K562 (cell line): ENCODE data around the gene PRPSAP1. TPM values are rescaled to one million over a fixed set of nuclear protein-coding genes. Genes with fewer than 3 reads are reported as not detected.

ENCODE experiments used
- ARHGAP35 ChIP-seq: fragments of 450-650 bp; IDR thresholded peaks from 2 replicates; pipeline ENCODE4 v1.6.1; 2018; ENCODE audit not compliant: partially characterized antibody
- CCAR2 ChIP-seq: fragments of 200-400 bp; formaldehyde crosslinking; IDR thresholded peaks from 2 replicates; pipeline ENCODE4 v1.6.1; 2017; ENCODE audit warnings: mild to moderate bottlenecking, low read depth, low read length
- ERF ChIP-seq: fragments of 450-650 bp; formaldehyde crosslinking; IDR thresholded peaks from 2 replicates; pipeline ENCODE4 v1.4.0; 2020; ENCODE audit warnings: mild to moderate bottlenecking, mixed read lengths
- FOXJ2 ChIP-seq: fragments of 200-800 bp; sonication (Bioruptor generic); IDR thresholded peaks from 2 replicates; pipeline ENCODE4 v1.6.1; 2016; ENCODE audit warnings: missing genetic modification characterization, missing compliant biosample characterization
- JUNB ChIP-seq: fragments of 450-650 bp; formaldehyde crosslinking; conservative IDR thresholded peaks from 2 replicates; pipeline ENCODE4 v1.4.0; 2020; ENCODE audit warnings: mild to moderate bottlenecking
- L3MBTL2 ChIP-seq: fragments of 450-650 bp; IDR thresholded peaks from 2 replicates; pipeline ENCODE4 v1.6.1; 2016; ENCODE audit warnings: mild to moderate bottlenecking, moderate library complexity
- NCOA2 ChIP-seq, 2 experiments: fragments of 450-650 bp; IDR thresholded peaks; 2 replicates each; pipeline ENCODE4 v1.6.1; 2018; ENCODE audit warnings: mild to moderate bottlenecking in 2 of 2, moderate library complexity in 1 of 2; ENCODE audit not compliant: partially characterized antibody in 2 of 2
- PHB ChIP-seq: fragments of 250-450 bp; sonication (Bioruptor Pico); IDR thresholded peaks from 2 replicates; pipeline ENCODE4 v1.5.0; 2021
- RCOR1 ChIP-seq, 2 experiments: IDR thresholded peaks; 2 replicates each; pipeline ENCODE4 v1.6.1; 2012; ENCODE audit warnings: low read depth in 2 of 2, low read length in 2 of 2, borderline replicate concordance in 1 of 2, improper control_type of control experiment in 1 of 2
- SREBF1 ChIP-seq: fragments of 150-350 bp; IDR thresholded peaks from 2 replicates; pipeline ENCODE4 v1.6.1; 2014; ENCODE audit warnings: antibody characterized with exemption, low read depth, low read length, borderline replicate concordance
- ZC3H4 ChIP-seq: sonication (generic); formaldehyde crosslinking; IDR thresholded peaks from 2 replicates; pipeline ENCODE4 v1.9.0; 2021; ENCODE audit warnings: missing genetic modification reagents, borderline replicate concordance
- ZKSCAN3 ChIP-seq: fragments of 250-450 bp; sonication (Bioruptor Pico); IDR thresholded peaks from 2 replicates; pipeline ENCODE4 v1.4.0; 2020
- ZNF174 ChIP-seq: fragments of 250-450 bp; sonication (Bioruptor Pico); IDR thresholded peaks from 2 replicates; pipeline ENCODE4 v1.4.0; 2020; ENCODE audit warnings: mild to moderate bottlenecking
- polyA plus RNA-seq, 8 experiments: library from polyadenylated mRNA; depleted of rRNA in 4 of 8; stranded (reverse) in 5 of 8; unstranded in 3 of 8; fragments of >200 nt; fragmentation: Nextera tagmentation in 2 of 8; fragmentation: Illumina TruSeq in 1 of 8; extraction: Ambion mirVana in 2 of 8; extraction: Trizol in 1 of 8; gene quantifications; 2 replicates each; pipeline versions ENCODE4 v1.2.1 to v1.2.3, GENCODE V29; 2011 to 2014; ENCODE audit warnings: inconsistent platforms in 1 of 8, missing spikeins in 1 of 8
- total RNA-seq, 7 experiments: library from RNA; depleted of rRNA in 6 of 7; stranded (reverse); fragments of >200 nt in 6 of 7; fragmentation: Illumina TruSeq in 2 of 7; extraction: Trizol in 2 of 7; gene quantifications; 2 replicates each; pipeline versions ENCODE4 v1.2.1 to v1.2.3, GENCODE V29; 2011 to 2021; ENCODE audit warnings: low replicate concordance in 1 of 7
- TF ChIP-seq, protein P1 (sequence below), 2 experiments: fragments of 150-350 bp in 1 of 2; IDR thresholded peaks; 2 replicates each; pipeline ENCODE4 v1.6.1; 2012 to 2016; ENCODE audit warnings: low read depth in 2 of 2, low read length in 2 of 2, mild to moderate bottlenecking in 1 of 2, moderate library complexity in 1 of 2
- TF ChIP-seq, protein P2 (sequence below), 2 experiments: fragments of 450-650 bp; conservative IDR thresholded peaks; 2 replicates each; pipeline ENCODE4 v1.6.1; 2017; ENCODE audit warnings: mild to moderate bottlenecking in 2 of 2, moderate library complexity in 2 of 2
- TF ChIP-seq, protein P3 (sequence below): sonication (generic); formaldehyde crosslinking; IDR thresholded peaks from 2 replicates; pipeline ENCODE4 v1.8.1; 2022; ENCODE audit warnings: missing genetic modification reagents
- TF ChIP-seq, protein P4 (sequence below): fragments of 450-650 bp; IDR thresholded peaks from 2 replicates; pipeline ENCODE4 v1.6.1; 2016; ENCODE audit warnings: mild to moderate bottlenecking
- TF ChIP-seq, protein P5 (sequence below): sonication (generic); formaldehyde crosslinking; IDR thresholded peaks from 2 replicates; pipeline ENCODE4 v1.8.0; 2022; ENCODE audit warnings: missing genetic modification reagents, mild to moderate bottlenecking, moderate library complexity, borderline replicate concordance

The PRPSAP1 gene
- total and polyA plus RNA-seq, 9 of the 15 experiments (the other 6 are each of a cell fraction or from before 2014, with no cell fraction given) = 21.9 to 77.1 (median 40.8) TPM

DNA sequence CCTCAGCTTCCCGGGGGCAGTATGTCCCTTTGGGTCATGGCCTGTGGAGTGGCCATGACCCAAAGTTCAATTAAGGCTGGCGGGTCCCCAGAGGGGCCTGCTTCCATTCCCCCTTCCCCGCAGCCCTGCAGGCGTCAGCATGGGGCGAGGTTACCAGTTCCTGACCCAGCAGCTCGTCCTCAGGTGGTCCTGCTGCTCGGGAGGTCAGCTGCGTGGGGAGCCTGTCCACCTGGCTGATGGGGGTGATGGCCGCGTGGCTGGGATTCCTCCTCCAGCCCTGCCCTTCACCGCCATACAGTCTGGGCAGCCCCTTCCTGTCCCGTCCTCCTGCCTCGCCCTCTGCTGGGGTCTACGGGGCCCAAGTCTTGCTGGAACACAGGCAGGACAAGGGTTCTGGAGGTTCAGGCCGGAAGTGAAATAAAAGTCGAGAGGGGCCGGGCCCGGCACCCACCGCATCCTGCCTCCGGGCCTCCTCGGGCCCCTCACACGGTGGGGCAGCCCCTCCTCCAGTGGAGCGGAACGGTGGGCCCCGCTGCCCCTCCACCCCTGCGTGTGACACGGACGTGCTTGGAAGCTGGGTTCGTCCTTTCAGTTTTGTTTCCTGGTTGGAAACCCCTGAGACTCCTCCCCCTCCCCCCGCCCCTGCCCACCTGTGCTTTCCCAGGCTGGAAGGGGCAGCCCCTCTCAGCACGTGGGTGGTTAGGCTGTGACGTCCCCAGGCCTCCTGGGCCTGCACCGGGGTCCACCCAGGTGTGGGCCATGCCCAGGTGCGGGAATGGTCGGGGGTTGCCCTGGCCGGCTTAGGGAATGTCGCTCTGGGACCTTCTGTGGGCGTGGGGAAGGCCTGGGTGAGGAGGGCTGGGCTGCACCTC, 81.8 kb downstream of the PRPSAP1 start (continued):
- TF ChIP-seq, protein P1, sequence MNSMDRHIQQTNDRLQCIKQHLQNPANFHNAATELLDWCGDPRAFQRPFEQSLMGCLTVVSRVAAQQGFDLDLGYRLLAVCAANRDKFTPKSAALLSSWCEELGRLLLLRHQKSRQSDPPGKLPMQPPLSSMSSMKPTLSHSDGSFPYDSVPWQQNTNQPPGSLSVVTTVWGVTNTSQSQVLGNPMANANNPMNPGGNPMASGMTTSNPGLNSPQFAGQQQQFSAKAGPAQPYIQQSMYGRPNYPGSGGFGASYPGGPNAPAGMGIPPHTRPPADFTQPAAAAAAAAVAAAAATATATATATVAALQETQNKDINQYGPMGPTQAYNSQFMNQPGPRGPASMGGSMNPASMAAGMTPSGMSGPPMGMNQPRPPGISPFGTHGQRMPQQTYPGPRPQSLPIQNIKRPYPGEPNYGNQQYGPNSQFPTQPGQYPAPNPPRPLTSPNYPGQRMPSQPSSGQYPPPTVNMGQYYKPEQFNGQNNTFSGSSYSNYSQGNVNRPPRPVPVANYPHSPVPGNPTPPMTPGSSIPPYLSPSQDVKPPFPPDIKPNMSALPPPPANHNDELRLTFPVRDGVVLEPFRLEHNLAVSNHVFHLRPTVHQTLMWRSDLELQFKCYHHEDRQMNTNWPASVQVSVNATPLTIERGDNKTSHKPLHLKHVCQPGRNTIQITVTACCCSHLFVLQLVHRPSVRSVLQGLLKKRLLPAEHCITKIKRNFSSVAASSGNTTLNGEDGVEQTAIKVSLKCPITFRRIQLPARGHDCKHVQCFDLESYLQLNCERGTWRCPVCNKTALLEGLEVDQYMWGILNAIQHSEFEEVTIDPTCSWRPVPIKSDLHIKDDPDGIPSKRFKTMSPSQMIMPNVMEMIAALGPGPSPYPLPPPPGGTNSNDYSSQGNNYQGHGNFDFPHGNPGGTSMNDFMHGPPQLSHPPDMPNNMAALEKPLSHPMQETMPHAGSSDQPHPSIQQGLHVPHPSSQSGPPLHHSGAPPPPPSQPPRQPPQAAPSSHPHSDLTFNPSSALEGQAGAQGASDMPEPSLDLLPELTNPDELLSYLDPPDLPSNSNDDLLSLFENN (IDR thresholded peaks at IDR 0.05; ENCODE audit: low read depth in 2 of 2, low read length in 2 of 2) = no peak
- TF ChIP-seq L3MBTL2 (no peak), FOXJ2 (no peak), JUNB (CRISPR knock-in tag) (no peak), ARHGAP35 (no peak), SREBF1 (no peak), ZNF174 (CRISPR knock-in tag) (no peak), ERF (CRISPR knock-in tag) (peak; percentile 32; the same call in 1 of the 2 replicates), CCAR2 (no peak), ZC3H4 (CRISPR knock-in tag) (0 out of 2 replicates have a peak, but pooled peaks have one; percentile 9), PHB (CRISPR knock-in tag) (no peak), ZKSCAN3 (CRISPR knock-in tag) (no peak), RCOR1 (IDR thresholded peaks at IDR 0.05; ENCODE audit: borderline replicate concordance in 1 of 2, low read depth in 2 of 2, low read length in 2 of 2) (no peak), NCOA2 (IDR thresholded peaks at IDR 0.05; ENCODE audit: partially characterized antibody in 2 of 2) (no peak)
- TF ChIP-seq, protein P2, sequence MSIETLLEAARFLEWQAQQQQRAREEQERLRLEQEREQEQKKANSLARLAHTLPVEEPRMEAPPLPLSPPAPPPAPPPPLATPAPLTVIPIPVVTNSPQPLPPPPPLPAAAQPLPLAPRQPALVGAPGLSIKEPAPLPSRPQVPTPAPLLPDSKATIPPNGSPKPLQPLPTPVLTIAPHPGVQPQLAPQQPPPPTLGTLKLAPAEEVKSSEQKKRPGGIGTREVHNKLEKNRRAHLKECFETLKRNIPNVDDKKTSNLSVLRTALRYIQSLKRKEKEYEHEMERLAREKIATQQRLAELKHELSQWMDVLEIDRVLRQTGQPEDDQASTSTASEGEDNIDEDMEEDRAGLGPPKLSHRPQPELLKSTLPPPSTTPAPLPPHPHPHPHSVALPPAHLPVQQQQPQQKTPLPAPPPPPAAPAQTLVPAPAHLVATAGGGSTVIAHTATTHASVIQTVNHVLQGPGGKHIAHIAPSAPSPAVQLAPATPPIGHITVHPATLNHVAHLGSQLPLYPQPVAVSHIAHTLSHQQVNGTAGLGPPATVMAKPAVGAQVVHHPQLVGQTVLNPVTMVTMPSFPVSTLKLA (conservative IDR thresholded peaks at IDR 0.05) = no peak
- TF ChIP-seq, protein P3, sequence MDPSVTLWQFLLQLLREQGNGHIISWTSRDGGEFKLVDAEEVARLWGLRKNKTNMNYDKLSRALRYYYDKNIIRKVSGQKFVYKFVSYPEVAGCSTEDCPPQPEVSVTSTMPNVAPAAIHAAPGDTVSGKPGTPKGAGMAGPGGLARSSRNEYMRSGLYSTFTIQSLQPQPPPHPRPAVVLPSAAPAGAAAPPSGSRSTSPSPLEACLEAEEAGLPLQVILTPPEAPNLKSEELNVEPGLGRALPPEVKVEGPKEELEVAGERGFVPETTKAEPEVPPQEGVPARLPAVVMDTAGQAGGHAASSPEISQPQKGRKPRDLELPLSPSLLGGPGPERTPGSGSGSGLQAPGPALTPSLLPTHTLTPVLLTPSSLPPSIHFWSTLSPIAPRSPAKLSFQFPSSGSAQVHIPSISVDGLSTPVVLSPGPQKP (CRISPR knock-in tag) = no peak
- TF ChIP-seq, protein P4, sequence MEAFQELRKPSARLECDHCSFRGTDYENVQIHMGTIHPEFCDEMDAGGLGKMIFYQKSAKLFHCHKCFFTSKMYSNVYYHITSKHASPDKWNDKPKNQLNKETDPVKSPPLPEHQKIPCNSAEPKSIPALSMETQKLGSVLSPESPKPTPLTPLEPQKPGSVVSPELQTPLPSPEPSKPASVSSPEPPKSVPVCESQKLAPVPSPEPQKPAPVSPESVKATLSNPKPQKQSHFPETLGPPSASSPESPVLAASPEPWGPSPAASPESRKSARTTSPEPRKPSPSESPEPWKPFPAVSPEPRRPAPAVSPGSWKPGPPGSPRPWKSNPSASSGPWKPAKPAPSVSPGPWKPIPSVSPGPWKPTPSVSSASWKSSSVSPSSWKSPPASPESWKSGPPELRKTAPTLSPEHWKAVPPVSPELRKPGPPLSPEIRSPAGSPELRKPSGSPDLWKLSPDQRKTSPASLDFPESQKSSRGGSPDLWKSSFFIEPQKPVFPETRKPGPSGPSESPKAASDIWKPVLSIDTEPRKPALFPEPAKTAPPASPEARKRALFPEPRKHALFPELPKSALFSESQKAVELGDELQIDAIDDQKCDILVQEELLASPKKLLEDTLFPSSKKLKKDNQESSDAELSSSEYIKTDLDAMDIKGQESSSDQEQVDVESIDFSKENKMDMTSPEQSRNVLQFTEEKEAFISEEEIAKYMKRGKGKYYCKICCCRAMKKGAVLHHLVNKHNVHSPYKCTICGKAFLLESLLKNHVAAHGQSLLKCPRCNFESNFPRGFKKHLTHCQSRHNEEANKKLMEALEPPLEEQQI = no peak
- TF ChIP-seq, protein P5, sequence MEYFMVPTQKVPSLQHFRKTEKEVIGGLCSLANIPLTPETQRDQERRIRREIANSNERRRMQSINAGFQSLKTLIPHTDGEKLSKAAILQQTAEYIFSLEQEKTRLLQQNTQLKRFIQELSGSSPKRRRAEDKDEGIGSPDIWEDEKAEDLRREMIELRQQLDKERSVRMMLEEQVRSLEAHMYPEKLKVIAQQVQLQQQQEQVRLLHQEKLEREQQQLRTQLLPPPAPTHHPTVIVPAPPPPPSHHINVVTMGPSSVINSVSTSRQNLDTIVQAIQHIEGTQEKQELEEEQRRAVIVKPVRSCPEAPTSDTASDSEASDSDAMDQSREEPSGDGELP = no peak
